D721Med (cell line): Measurements from ENCODE around the gene FFAR3.
A peak's percentile ranks its signal among the peaks of the same experiment; 100 is the strongest.
"Not testable (repeated sequence)": the region's sequence is repeated elsewhere in the genome, so short reads cannot be mapped to it uniquely, and the experiment has no call there.

ENCODE experiments used
- DNase-seq: peaks from one replicate; pipeline ENCODE4 v3.0.0; 2011; ENCODE audit warnings: low spot score; ENCODE audit not compliant: insufficient read length
- FAIRE-seq: peaks from 2 replicates; lab custom pipeline; 2011; peaks lifted over from hg19 to GRCh38; lab: Jason Lieb, UNC
- CTCF ChIP-seq: IDR thresholded peaks from 2 replicates; pipeline ENCODE4 v1.5.1; 2012; ENCODE audit warnings: mild to moderate bottlenecking, control low read depth; ENCODE audit not compliant: insufficient read depth; ENCODE audit errors: missing control alignments

The FFAR3 gene

GRCh38 chr19:35351411-35352176 is 6.7 kb upstream of the FFAR3 start:
- FAIRE-seq (no peak), DNase-seq (no peak)
- no peak for TF ChIP-seq CTCF

GRCh38 chr19:35352177-35352447 is 6.1 kb upstream of the FFAR3 start:
- DNase-seq (no peak), FAIRE-seq (no peak)
- no peak for TF ChIP-seq CTCF

GRCh38 chr19:35352448-35353304 is 5.6 kb upstream of the FFAR3 start:
- TF ChIP-seq CTCF = peak; percentile 82

GRCh38 chr19:35353635-35354034 is 4.6 kb upstream of the FFAR3 start:
- FAIRE-seq = no peak
- no peak for DNase-seq
- no peak for TF ChIP-seq CTCF

More at GRCh38 chr19:35352448-35353304, 5.6 kb upstream of the FFAR3 start:
- peak; percentile 82 for DNase-seq
- FAIRE-seq = no peak

- no peak for TF ChIP-seq CTCF
- FAIRE-seq (no peak), DNase-seq (no peak)
These were observed 3.4 kb upstream of the FFAR3 start for GRCh38 chr19:35354898-35355297.

- TF ChIP-seq CTCF = no peak
- FAIRE-seq = no peak
- DNase-seq = no peak
These were observed 2.3 kb upstream of the FFAR3 start for GRCh38 chr19:35355791-35356460.

- DNase-seq, FAIRE-seq: not testable (repeated sequence)
These were observed 574 bp downstream of the FFAR3 start for GRCh38 chr19:35358834-35359233.

GRCh38 chr19:35359395-35359794 is 1.1 kb downstream of the FFAR3 start:
- not testable (repeated sequence) for DNase-seq, FAIRE-seq

GRCh38 chr19:35360081-35360480 is 1.8 kb downstream of the FFAR3 start:
- FAIRE-seq = not testable (repeated sequence)

More at GRCh38 chr19:35360081-35360480, 1.8 kb downstream of the FFAR3 start:
- not testable (repeated sequence) for DNase-seq
